Choroid plexus epithelial cell (primary cell): ENCODE results near the gene PCDHGA5.
"Not testable (repeated sequence)": the region's sequence is repeated elsewhere in the genome, so short reads cannot be mapped to it uniquely, and the experiment has no call there.

Experiments
- DNase-seq: peaks from one replicate; pipeline ENCODE4 v3.0.0-alpha.2; 2010; ENCODE audit warnings: low read depth
- H3K4me3 ChIP-seq: 2 replicates; pipeline ENCODE4 v1.5.1; 2011; ENCODE audit warnings: low read depth, mild to moderate bottlenecking, control low read depth, low read length, moderate library complexity
- TF ChIP-seq, protein P1 (sequence below): conservative IDR thresholded peaks from 2 replicates; pipeline ENCODE4 v1.5.1; 2011; ENCODE audit warnings: low read depth, mild to moderate bottlenecking, control low read depth, inconsistent platforms, low read length, moderate library complexity

Gene PCDHGA5

GRCh38 chr5:141363952-141364660 lies at the start of gene PCDHGA5:
Gene PCDHGA5 (plus strand): TSS chr5:141364162. CDS start chr5:141364331, 169 bp downstream.
- no peak within 1 kb of the TSS for H3K4me3 ChIP-seq
- TF ChIP-seq, protein P1, sequence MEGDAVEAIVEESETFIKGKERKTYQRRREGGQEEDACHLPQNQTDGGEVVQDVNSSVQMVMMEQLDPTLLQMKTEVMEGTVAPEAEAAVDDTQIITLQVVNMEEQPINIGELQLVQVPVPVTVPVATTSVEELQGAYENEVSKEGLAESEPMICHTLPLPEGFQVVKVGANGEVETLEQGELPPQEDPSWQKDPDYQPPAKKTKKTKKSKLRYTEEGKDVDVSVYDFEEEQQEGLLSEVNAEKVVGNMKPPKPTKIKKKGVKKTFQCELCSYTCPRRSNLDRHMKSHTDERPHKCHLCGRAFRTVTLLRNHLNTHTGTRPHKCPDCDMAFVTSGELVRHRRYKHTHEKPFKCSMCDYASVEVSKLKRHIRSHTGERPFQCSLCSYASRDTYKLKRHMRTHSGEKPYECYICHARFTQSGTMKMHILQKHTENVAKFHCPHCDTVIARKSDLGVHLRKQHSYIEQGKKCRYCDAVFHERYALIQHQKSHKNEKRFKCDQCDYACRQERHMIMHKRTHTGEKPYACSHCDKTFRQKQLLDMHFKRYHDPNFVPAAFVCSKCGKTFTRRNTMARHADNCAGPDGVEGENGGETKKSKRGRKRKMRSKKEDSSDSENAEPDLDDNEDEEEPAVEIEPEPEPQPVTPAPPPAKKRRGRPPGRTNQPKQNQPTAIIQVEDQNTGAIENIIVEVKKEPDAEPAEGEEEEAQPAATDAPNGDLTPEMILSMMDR, result peak; percentile 4
- DNase-seq, result no peak

GRCh38 chr5:141316963-141317362 lies 47.0 kb upstream of the PCDHGA5 start:
- not testable (repeated sequence) for H3K4me3 ChIP-seq, DNase-seq

DNA sequence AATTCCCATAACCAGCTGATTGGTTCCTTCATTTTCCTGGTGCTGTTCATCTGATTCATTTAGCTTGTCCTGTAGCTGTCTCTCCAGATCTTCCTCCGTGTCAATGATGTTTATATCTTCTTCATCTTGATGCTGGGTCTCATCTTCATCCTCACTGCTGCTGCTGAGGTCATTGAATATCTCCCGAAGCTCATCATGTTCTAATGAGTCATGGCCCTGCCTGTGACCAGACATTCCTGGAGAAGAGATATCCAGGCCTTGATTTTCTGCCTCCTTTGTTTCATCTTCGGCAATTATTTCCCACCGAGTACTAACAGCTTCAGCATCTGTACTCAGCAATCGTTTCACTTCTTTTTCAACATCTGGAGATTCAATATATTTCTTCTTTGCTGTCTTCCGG lies 44.8 kb upstream of the PCDHGA5 start:
- no peak overlapping the region for H3K4me3 ChIP-seq
- TF ChIP-seq, protein P1, result no peak

GRCh38 chr5:141319699-141320098 lies 44.3 kb upstream of the PCDHGA5 start:
- DNase-seq, result no peak

More for the DNA sequence above, 44.8 kb upstream of the PCDHGA5 start:
- DNase-seq, result peak; percentile 13

GRCh38 chr5:141320225-141321169 lies 43.5 kb upstream of the PCDHGA5 start, which contains the start of gene TAF7:
Gene TAF7 (minus strand): TSS chr5:141320784. CDS start chr5:141320044, 740 bp downstream.
- peak within 1 kb of the TSS; percentile 84 for H3K4me3 ChIP-seq
- TF ChIP-seq, protein P1, result peak; percentile 90
- DNase-seq, result peak; percentile 97

More at GRCh38 chr5:141319699-141320098, 44.3 kb upstream of the PCDHGA5 start:
- TF ChIP-seq, protein P1, result no peak
- peak overlapping the region; percentile 84 for H3K4me3 ChIP-seq

DNA sequence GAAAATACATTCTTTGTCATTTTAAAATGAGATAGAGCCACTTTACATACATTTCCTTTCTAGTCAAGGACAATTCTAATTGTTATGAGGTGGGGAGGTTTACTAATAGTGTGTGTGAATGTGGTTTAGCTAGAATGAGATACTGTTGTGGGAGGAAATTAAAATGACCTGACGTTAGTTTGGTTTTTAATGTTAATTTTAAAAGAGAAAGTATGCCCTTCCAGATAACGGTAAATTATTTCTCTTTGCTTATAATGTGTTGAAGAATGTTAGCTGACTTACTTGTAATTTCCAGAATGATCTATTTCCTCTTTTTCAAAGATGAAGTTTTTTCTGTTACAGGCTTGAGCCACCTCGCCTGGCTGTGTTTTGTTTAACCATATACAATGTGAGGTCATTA lies 41.7 kb upstream of the PCDHGA5 start:
- no peak for DNase-seq
- TF ChIP-seq, protein P1, result no peak
- H3K4me3 ChIP-seq, result no peak overlapping the region
